HepG2 (cell line): ENCODE measurements around the gene DOK7. TPM values are rescaled to one million over a fixed set of nuclear protein-coding genes. Genes with fewer than 3 reads are reported as not detected.

Source experiments
- DRAP1 ChIP-seq: IDR thresholded peaks from 2 replicates; pipeline ENCODE4 v1.6.1; 2016; ENCODE audit warnings: missing genetic modification reagents, missing compliant biosample characterization
- HNF4G ChIP-seq, 2 experiments: sonication (generic) in 1 of 2; formaldehyde crosslinking in 1 of 2; IDR thresholded peaks; 2 replicates each; pipeline versions ENCODE4 v1.4.0 to v1.6.1; 2011 to 2020; ENCODE audit warnings: borderline replicate concordance in 2 of 2, low read depth in 2 of 2, mild to moderate bottlenecking in 2 of 2, low read length in 1 of 2, missing genetic modification reagents in 1 of 2, moderate library complexity in 1 of 2
- PATZ1 ChIP-seq: sonication (generic); formaldehyde crosslinking; IDR thresholded peaks from 2 replicates; pipeline ENCODE4 v1.4.0; 2020; ENCODE audit warnings: missing genetic modification reagents
- PHF20 ChIP-seq: sonication (generic); formaldehyde crosslinking; IDR thresholded peaks from 2 replicates; pipeline ENCODE4 v1.5.0; 2020; ENCODE audit warnings: mild to moderate bottlenecking, missing genetic modification reagents
- SAP130 ChIP-seq: IDR thresholded peaks from 2 replicates; pipeline ENCODE4 v1.6.1; 2016; ENCODE audit warnings: low read depth
- TFAP4 ChIP-seq: sonication (generic); IDR thresholded peaks from 2 replicates; pipeline ENCODE4 v1.6.1; 2016; ENCODE audit warnings: low read depth, borderline replicate concordance
- THAP11 ChIP-seq: IDR thresholded peaks from 2 replicates; pipeline ENCODE4 v1.6.1; 2016; ENCODE audit warnings: missing biosample characterization, missing genetic modification reagents
- YY1 ChIP-seq: IDR thresholded peaks from 2 replicates; pipeline ENCODE4 v1.6.1; 2011; ENCODE audit warnings: low read length, low read depth, moderate library complexity, mild to moderate bottlenecking; ENCODE audit not compliant: insufficient read depth, insufficient replicate concordance
- ZBED4 ChIP-seq: sonication (generic); formaldehyde crosslinking; IDR thresholded peaks from 2 replicates; pipeline ENCODE4 v1.4.0; 2020; ENCODE audit warnings: missing genetic modification reagents, borderline replicate concordance
- ZEB1 ChIP-seq: IDR thresholded peaks from 2 replicates; pipeline ENCODE4 v1.6.1; 2012; ENCODE audit warnings: mild to moderate bottlenecking, low read depth, inconsistent platforms; ENCODE audit not compliant: insufficient replicate concordance
- ZGPAT ChIP-seq: IDR thresholded peaks from 2 replicates; pipeline ENCODE4 v1.6.1; 2016; ENCODE audit warnings: mild to moderate bottlenecking
- ZMYM4 ChIP-seq: sonication (generic); formaldehyde crosslinking; IDR thresholded peaks from 2 replicates; pipeline ENCODE4 v1.8.1; 2023; ENCODE audit warnings: mild to moderate bottlenecking, missing genetic modification reagents
- ZNF124 ChIP-seq: sonication (generic); formaldehyde crosslinking; IDR thresholded peaks from 2 replicates; pipeline ENCODE4 v1.4.0; 2020; ENCODE audit warnings: missing genetic modification reagents
- ZNF253 ChIP-seq: sonication (generic); formaldehyde crosslinking; IDR thresholded peaks from 2 replicates; pipeline ENCODE4 v1.8.0; 2022; ENCODE audit warnings: mild to moderate bottlenecking, missing genetic modification reagents, borderline replicate concordance
- ZNF501 ChIP-seq: sonication (generic); formaldehyde crosslinking; IDR thresholded peaks from 2 replicates; pipeline ENCODE4 v1.5.1; 2020; ENCODE audit warnings: mild to moderate bottlenecking, moderate library complexity, missing genetic modification reagents
- ZNF574 ChIP-seq: sonication (generic); formaldehyde crosslinking; IDR thresholded peaks from 2 replicates; pipeline ENCODE4 v1.4.0; 2020; ENCODE audit warnings: missing genetic modification reagents
- ZNF839 ChIP-seq: sonication (generic); formaldehyde crosslinking; IDR thresholded peaks from 2 replicates; pipeline ENCODE4 v1.4.0; 2020; ENCODE audit warnings: missing genetic modification reagents, mild to moderate bottlenecking, borderline replicate concordance
- polyA plus RNA-seq, 8 experiments: library from polyadenylated mRNA; depleted of rRNA in 3 of 8; stranded (reverse) in 7 of 8; unstranded in 1 of 8; fragments of >200 nt; fragmentation: Illumina TruSeq in 4 of 8; extraction: Trizol in 4 of 8; gene quantifications; 2 replicates each; pipeline versions ENCODE4 v1.2.1 to v1.2.3, GENCODE V29; 2011 to 2016; ENCODE audit warnings: low read depth in 4 of 8, missing spikeins in 1 of 8, mixed read lengths in 1 of 8; ENCODE audit not compliant: insufficient read depth in 1 of 8
- total RNA-seq, 5 experiments: library from RNA; depleted of rRNA; stranded (reverse); fragments of >200 nt; fragmentation: Illumina TruSeq; extraction: Trizol; gene quantifications; 2 replicates each; pipeline ENCODE4 v1.2.3, GENCODE V29; 2016; ENCODE audit warnings: low read depth in 1 of 5

The DOK7 gene
- total and polyA plus RNA-seq, 2 of the 13 experiments (the other 11 are each of a cell fraction or from before 2014, with no cell fraction given) = 0.03 to 0.07 TPM

GRCh38 chr4:3452376-3452775 lies 10.7 kb upstream of the DOK7 start (continued):
- TF ChIP-seq THAP11 (peak; percentile 16; the same call in 1 of the 2 replicates), ZMYM4 (CRISPR knock-in tag) (peak; percentile 50; the same call in 1 of the 2 replicates), ZNF501 (CRISPR knock-in tag) (0 out of 2 replicates have a peak, but pooled peaks have one; percentile 26), ZGPAT (CRISPR knock-in tag) (peak; percentile 47; the same call in 1 of the 2 replicates), ZNF839 (CRISPR knock-in tag) (no peak), ZNF574 (CRISPR knock-in tag) (peak; percentile 65), PATZ1 (CRISPR knock-in tag) (peak; percentile 20; the same call in 1 of the 2 replicates), HNF4G (IDR thresholded peaks at IDR 0.05; ENCODE audit: borderline replicate concordance, low read depth, low read length) (peak; percentile 12; the same call in 1 of the 2 replicates), HNF4G (CRISPR knock-in tag; IDR thresholded peaks at IDR 0.05; ENCODE audit: borderline replicate concordance, low read depth) (no peak), ZNF124 (0 out of 2 replicates have a peak, but pooled peaks have one; percentile 24), DRAP1 (peak; percentile 33; the same call in 1 of the 2 replicates), ZNF253 (CRISPR knock-in tag) (no peak), SAP130 (peak; percentile 40; the same call in 1 of the 2 replicates), PHF20 (CRISPR knock-in tag) (no peak), ZBED4 (peak; percentile 50; the same call in 1 of the 2 replicates), TFAP4 (peak; percentile 32; the same call in 1 of the 2 replicates), ZEB1 (peak; percentile 24), YY1 (peak; percentile 92)
